ENCODE measurements around the gene TMEM213. TPM values are rescaled to one million over a fixed set of nuclear protein-coding genes. Genes with fewer than 3 reads are reported as not detected.

TMEM213 gene
- total and polyA plus RNA-seq, 2 of the 13 experiments (the other 11 are each of a cell fraction or from before 2014, with no cell fraction given): not detected

- no peak for TF ChIP-seq HNRNPUL1 (IDR thresholded peaks at IDR 0.05; ENCODE audit: low read depth, low read length)
- TF ChIP-seq, protein P1, sequence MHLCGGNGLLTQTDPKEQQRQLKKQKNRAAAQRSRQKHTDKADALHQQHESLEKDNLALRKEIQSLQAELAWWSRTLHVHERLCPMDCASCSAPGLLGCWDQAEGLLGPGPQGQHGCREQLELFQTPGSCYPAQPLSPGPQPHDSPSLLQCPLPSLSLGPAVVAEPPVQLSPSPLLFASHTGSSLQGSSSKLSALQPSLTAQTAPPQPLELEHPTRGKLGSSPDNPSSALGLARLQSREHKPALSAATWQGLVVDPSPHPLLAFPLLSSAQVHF (CRISPR knock-in tag; IDR thresholded peaks at IDR 0.05): no peak
- TF ChIP-seq KLF9 (CRISPR knock-in tag; IDR thresholded peaks at IDR 0.05; ENCODE audit: low read depth): no peak
- TF ChIP-seq, protein P2, sequence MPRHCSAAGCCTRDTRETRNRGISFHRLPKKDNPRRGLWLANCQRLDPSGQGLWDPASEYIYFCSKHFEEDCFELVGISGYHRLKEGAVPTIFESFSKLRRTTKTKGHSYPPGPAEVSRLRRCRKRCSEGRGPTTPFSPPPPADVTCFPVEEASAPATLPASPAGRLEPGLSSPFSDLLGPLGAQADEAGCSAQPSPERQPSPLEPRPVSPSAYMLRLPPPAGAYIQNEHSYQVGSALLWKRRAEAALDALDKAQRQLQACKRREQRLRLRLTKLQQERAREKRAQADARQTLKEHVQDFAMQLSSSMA (CRISPR knock-in tag; IDR thresholded peaks at IDR 0.05): no peak
These were observed 31.5 kb downstream of the TMEM213 start (continued) for GRCh38 chr7:138829335-138829734.

DNA sequence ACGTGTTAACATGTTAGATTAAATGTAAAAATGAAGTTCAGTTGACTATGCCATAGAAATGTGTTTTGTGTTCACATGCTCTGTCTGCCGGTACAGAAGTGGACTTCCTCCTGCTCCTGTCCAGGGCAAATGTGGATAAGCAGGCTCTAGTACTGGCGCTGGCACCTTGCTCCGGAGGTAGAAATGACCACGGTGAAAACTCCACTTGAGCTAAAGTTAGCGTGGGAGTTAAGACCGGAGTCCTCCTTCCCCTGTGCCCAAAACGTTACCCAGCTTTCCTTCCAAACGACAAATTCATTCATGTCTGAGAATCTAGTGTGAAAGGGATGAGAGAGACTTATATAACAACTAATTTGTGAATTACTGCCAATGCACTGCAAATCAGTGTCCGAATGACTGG, 35.2 kb downstream of the TMEM213 start:
- no peaks in the 10 kb centered on the region for H3K27me3 ChIP-seq (ENCODE audit: control insufficient read depth in 1 of 2, insufficient read depth in 2 of 2, low read length in 2 of 2)
- H3K9me3 ChIP-seq (ENCODE audit: low read length): no peaks in the 10 kb centered on the region
- no peak overlapping the region for H3K9ac ChIP-seq (ENCODE audit: insufficient read depth, low read depth, low read length)
- no peaks in the 10 kb centered on the region for H3K36me3 ChIP-seq (replicated peaks in 1 of 2; ENCODE audit: control insufficient read depth in 1 of 2, insufficient read depth in 2 of 2, low read length in 2 of 2)
- no peaks in the 10 kb centered on the region for H3K79me2 ChIP-seq (ENCODE audit: insufficient read depth, low read length)
- BruUV-seq (replicated peaks): no TSS peak
- ATAC-seq: no peak
- no peak overlapping the region for H2AFZ ChIP-seq (ENCODE audit: low read length)
- H4K20me1 ChIP-seq (ENCODE audit: insufficient read depth, low read length): no peaks in the 10 kb centered on the region
- no peak for TF ChIP-seq MED13 (CRISPR knock-in tag; IDR thresholded peaks at IDR 0.05)
- TF ChIP-seq SOX5 (CRISPR knock-in tag; IDR thresholded peaks at IDR 0.05; ENCODE audit: borderline replicate concordance): no peak
- TF ChIP-seq ZNF644 (CRISPR knock-in tag; IDR thresholded peaks at IDR 0.05; ENCODE audit: low read depth): no peak
- no peak for TF ChIP-seq KDM1A (CRISPR knock-in tag; IDR thresholded peaks at IDR 0.05)
- no peak for TF ChIP-seq PPARG (CRISPR knock-in tag; conservative IDR thresholded peaks at IDR 0.05)
- no peak for TF ChIP-seq WIZ (CRISPR knock-in tag; IDR thresholded peaks at IDR 0.05)
- no peak for TF ChIP-seq ZNF513 (CRISPR knock-in tag; conservative IDR thresholded peaks at IDR 0.05)
- TF ChIP-seq ZNF160 (CRISPR knock-in tag; IDR thresholded peaks at IDR 0.05): no peak
- TF ChIP-seq MBD4 (IDR thresholded peaks at IDR 0.05; ENCODE audit: borderline replicate concordance, low read length): no peak
- TF ChIP-seq HNRNPH1 (optimal IDR thresholded peaks at IDR 0.05; ENCODE audit: low read depth, low read length): no peak
- no peak for TF ChIP-seq GMEB1 (CRISPR knock-in tag; IDR thresholded peaks at IDR 0.05; ENCODE audit: borderline replicate concordance)
- TF ChIP-seq, protein P3, sequence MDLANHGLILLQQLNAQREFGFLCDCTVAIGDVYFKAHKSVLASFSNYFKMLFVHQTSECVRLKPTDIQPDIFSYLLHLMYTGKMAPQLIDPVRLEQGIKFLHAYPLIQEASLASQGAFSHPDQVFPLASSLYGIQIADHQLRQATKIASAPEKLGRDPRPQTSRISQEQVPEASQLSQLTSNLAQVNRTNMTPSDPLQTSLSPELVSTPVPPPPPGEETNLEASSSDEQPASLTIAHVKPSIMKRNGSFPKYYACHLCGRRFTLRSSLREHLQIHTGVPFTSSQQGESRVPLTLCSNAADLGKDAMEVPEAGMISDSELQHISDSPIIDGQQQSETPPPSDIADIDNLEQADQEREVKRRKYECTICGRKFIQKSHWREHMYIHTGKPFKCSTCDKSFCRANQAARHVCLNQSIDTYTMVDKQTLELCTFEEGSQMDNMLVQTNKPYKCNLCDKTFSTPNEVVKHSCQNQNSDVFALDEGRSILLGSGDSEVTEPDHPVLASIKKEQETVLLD (CRISPR knock-in tag; IDR thresholded peaks at IDR 0.05; ENCODE audit: low read depth): no peak
- TF ChIP-seq GMEB2 (CRISPR knock-in tag; IDR thresholded peaks at IDR 0.05; ENCODE audit: low read depth): no peak
- no peak for TF ChIP-seq ZKSCAN8 (CRISPR knock-in tag; IDR thresholded peaks at IDR 0.05; ENCODE audit: borderline replicate concordance)
- no peak overlapping the region for H3K4me2 ChIP-seq (ENCODE audit: low read depth, low read length)
- intact Hi-C loops (cut with micrococcal nuclease; ENCODE audit: unreplicated experiment) (no loop called here), in situ Hi-C loops (cut with HindIII; ENCODE audit: extremely low pct_ligation_motif_present, low pct_unique_long_range_greater_than_20kb) (no loop called here)
- H3K4me1 ChIP-seq (ENCODE audit: insufficient read depth, low read length): 0 out of 2 replicates have a peak, but pooled peaks cover 12% of the 10 kb centered on the region
- CTCF ChIA-PET (ENCODE audit: low intra/inter-chr PET ratio, low total read pairs): no interaction called here
- FAIRE-seq: no peak
- DNase-seq (ENCODE audit: low spot score): no peak
- 71% methylated on average over 10 of the region's 10 CpGs for WGBS (ENCODE audit: low lambda C conversion rate)
- no peak overlapping the region for H3K27ac ChIP-seq (ENCODE audit: extremely low read length, insufficient read depth, low read length)
- H3K4me3 ChIP-seq (replicated peaks in 1 of 3; ENCODE audit: insufficient read depth in 1 of 3, low read depth in 2 of 3, low read length in 3 of 3): no peak overlapping the region
- POLR2A ChIA-PET: no interaction called here

Measured in HepG2 (cell line).